HepG2 (cell line): ENCODE data around the gene TMCO6. TPM values are rescaled to one million over a fixed set of nuclear protein-coding genes. Genes with fewer than 3 reads are reported as not detected.

Source experiments
- ASH2L ChIP-seq: fragments of 300-600, 200-600 bp; sonication (generic); IDR thresholded peaks from 2 replicates; pipeline ENCODE4 v1.7.0; 2017; ENCODE audit warnings: low read depth, mild to moderate bottlenecking, moderate library complexity, mixed read lengths, low read length; ENCODE audit not compliant: insufficient read length
- BCL6 ChIP-seq: IDR thresholded peaks from 2 replicates; pipeline ENCODE4 v1.6.1; 2016; ENCODE audit warnings: missing genetic modification reagents, missing compliant biosample characterization
- CREM ChIP-seq, 2 experiments: sonication (generic) in 1 of 2; formaldehyde crosslinking in 1 of 2; IDR thresholded peaks; 2 replicates each; pipeline versions ENCODE4 v1.4.0 to v1.6.1; 2016 to 2020; ENCODE audit warnings: antibody characterized with exemption in 1 of 2, mild to moderate bottlenecking in 1 of 2, missing genetic modification reagents in 1 of 2
- FOXA1 ChIP-seq, 2 experiments: fragments of 450-650 bp in 1 of 2; sonication (generic) in 1 of 2; formaldehyde crosslinking in 1 of 2; IDR thresholded peaks; 2 replicates each; pipeline versions ENCODE4 v1.4.0 to v1.6.1; 2016 to 2020; ENCODE audit warnings: missing genetic modification reagents in 1 of 2
- HBP1 ChIP-seq: IDR thresholded peaks from 2 replicates; pipeline ENCODE4 v1.6.1; 2016; ENCODE audit warnings: low read depth, control low read depth
- MED13 ChIP-seq: sonication (generic); formaldehyde crosslinking; IDR thresholded peaks from 2 replicates; pipeline ENCODE4 v1.5.0; 2020; ENCODE audit warnings: missing genetic modification reagents
- MYNN ChIP-seq: sonication (generic); formaldehyde crosslinking; IDR thresholded peaks from 2 replicates; pipeline ENCODE4 v1.4.0; 2020; ENCODE audit warnings: mild to moderate bottlenecking, low read depth, missing genetic modification reagents
- SNAPC2 ChIP-seq: sonication (generic); formaldehyde crosslinking; IDR thresholded peaks from 2 replicates; pipeline ENCODE4 v1.8.1; 2022; ENCODE audit warnings: mild to moderate bottlenecking, missing genetic modification reagents
- TFDP2 ChIP-seq: sonication (generic); formaldehyde crosslinking; IDR thresholded peaks from 2 replicates; pipeline ENCODE4 v1.4.0; 2020; ENCODE audit warnings: missing genetic modification reagents
- TRIM24 ChIP-seq: sonication (generic); formaldehyde crosslinking; IDR thresholded peaks from 2 replicates; pipeline ENCODE4 v1.8.0; 2022; ENCODE audit warnings: mild to moderate bottlenecking, missing genetic modification reagents
- WIZ ChIP-seq: sonication (generic); formaldehyde crosslinking; IDR thresholded peaks from 2 replicates; pipeline ENCODE4 v1.5.1; 2020; ENCODE audit warnings: mild to moderate bottlenecking, missing genetic modification reagents
- ZMAT5 ChIP-seq: sonication (generic); formaldehyde crosslinking; IDR thresholded peaks from 2 replicates; pipeline ENCODE4 v1.5.0; 2020; ENCODE audit warnings: mild to moderate bottlenecking, low read depth, missing genetic modification reagents, borderline replicate concordance
- ZNF639 ChIP-seq: conservative IDR thresholded peaks from 2 replicates; pipeline ENCODE4 v1.6.1; 2018; ENCODE audit warnings: missing genetic modification reagents
- ZNF816 ChIP-seq: sonication (generic); formaldehyde crosslinking; IDR thresholded peaks from 2 replicates; pipeline ENCODE4 v1.8.0; 2022; ENCODE audit warnings: missing genetic modification reagents, mild to moderate bottlenecking, borderline replicate concordance
- ZZZ3 ChIP-seq: sonication (generic); formaldehyde crosslinking; IDR thresholded peaks from 2 replicates; pipeline ENCODE4 v1.4.0; 2020; ENCODE audit warnings: missing genetic modification reagents, mild to moderate bottlenecking, borderline replicate concordance
- polyA plus RNA-seq, 8 experiments: library from polyadenylated mRNA; depleted of rRNA in 3 of 8; stranded (reverse) in 7 of 8; unstranded in 1 of 8; fragments of >200 nt; fragmentation: Illumina TruSeq in 4 of 8; extraction: Trizol in 4 of 8; gene quantifications; 2 replicates each; pipeline versions ENCODE4 v1.2.1 to v1.2.3, GENCODE V29; 2011 to 2016; ENCODE audit warnings: low read depth in 4 of 8, missing spikeins in 1 of 8, mixed read lengths in 1 of 8; ENCODE audit not compliant: insufficient read depth in 1 of 8
- total RNA-seq, 5 experiments: library from RNA; depleted of rRNA; stranded (reverse); fragments of >200 nt; fragmentation: Illumina TruSeq; extraction: Trizol; gene quantifications; 2 replicates each; pipeline ENCODE4 v1.2.3, GENCODE V29; 2016; ENCODE audit warnings: low read depth in 1 of 5
- TF ChIP-seq, protein P1 (sequence below): sonication (generic); formaldehyde crosslinking; IDR thresholded peaks from 2 replicates; pipeline ENCODE4 v1.5.0; 2020; ENCODE audit warnings: missing genetic modification reagents
- TF ChIP-seq, protein P2 (sequence below): sonication (generic); formaldehyde crosslinking; IDR thresholded peaks from 2 replicates; pipeline ENCODE4 v1.4.0; 2020; ENCODE audit warnings: missing genetic modification reagents
- TF ChIP-seq, protein P3 (sequence below): sonication (generic); formaldehyde crosslinking; IDR thresholded peaks from 2 replicates; pipeline ENCODE4 v1.9.0; 2022; ENCODE audit warnings: low read depth, missing genetic modification reagents

TMCO6 gene
- total and polyA plus RNA-seq, 2 of the 13 experiments (the other 11 are each of a cell fraction or from before 2014, with no cell fraction given), result 16.6 to 28.2 TPM

DNA sequence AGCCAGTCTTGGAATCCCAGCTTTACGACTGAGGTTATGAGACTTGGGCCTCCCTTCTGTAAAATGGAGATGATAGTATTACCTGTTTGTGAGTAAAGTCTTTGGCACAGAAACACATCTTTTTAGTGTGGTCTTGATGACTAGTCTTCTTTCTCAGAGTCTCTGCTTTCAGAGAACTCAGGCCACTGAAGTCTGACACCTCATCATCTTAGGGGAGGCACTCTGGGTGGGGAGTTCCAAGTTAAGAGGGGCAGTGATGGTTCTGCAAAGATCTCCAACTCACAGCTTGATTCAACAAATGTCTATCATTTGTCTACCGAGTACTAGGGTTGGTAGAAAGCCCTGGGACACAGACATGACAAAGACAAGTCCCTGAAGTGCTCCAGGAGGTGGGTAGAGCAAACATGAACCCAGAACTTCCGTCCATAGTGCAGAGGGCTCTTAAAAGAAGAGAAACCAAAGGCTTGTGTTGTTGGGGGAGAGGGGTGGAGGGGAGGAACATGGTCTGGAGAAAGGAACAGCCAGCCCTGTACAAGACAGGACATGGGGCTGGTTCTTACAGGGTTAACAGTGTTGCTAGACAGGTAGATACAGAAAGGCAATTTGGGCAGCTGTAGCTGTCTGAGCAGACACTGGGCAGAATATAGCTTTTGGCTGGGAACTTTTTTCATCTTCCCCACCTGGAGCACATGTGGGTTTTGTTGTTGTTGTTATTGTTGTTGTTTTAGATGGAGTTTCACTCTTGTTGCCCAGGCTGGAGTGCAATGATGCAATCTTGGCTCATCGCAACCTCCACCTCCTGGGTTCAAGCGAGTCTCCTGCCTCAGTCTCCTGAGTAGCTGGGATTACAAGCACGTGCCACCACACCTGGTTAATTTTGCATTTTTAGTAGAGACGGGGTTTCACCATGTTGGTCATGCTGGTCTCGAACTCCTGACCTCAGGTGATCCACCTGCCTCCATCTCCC, 3.7 kb upstream of the TMCO6 start (continued):
- TF ChIP-seq WIZ (CRISPR knock-in tag), result no peak
- no peak for TF ChIP-seq ASH2L
- TF ChIP-seq BCL6, result peak; percentile 59
- TF ChIP-seq TFDP2, result no peak
- TF ChIP-seq TRIM24, result no peak
- TF ChIP-seq ZNF639 (CRISPR knock-in tag), result no peak
- TF ChIP-seq, protein P1, sequence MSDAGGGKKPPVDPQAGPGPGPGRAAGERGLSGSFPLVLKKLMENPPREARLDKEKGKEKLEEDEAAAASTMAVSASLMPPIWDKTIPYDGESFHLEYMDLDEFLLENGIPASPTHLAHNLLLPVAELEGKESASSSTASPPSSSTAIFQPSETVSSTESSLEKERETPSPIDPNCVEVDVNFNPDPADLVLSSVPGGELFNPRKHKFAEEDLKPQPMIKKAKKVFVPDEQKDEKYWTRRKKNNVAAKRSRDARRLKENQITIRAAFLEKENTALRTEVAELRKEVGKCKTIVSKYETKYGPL, result no peak
- no peak for TF ChIP-seq ZMAT5 (CRISPR knock-in tag)
- TF ChIP-seq MED13 (CRISPR knock-in tag), result 0 out of 2 replicates have a peak, but pooled peaks have one; percentile 36
- no peak for TF ChIP-seq FOXA1 (IDR thresholded peaks at IDR 0.05)
- TF ChIP-seq FOXA1 (CRISPR knock-in tag; IDR thresholded peaks at IDR 0.05), result peak; percentile 16; the same call in 1 of the 2 replicates
- TF ChIP-seq, protein P2, sequence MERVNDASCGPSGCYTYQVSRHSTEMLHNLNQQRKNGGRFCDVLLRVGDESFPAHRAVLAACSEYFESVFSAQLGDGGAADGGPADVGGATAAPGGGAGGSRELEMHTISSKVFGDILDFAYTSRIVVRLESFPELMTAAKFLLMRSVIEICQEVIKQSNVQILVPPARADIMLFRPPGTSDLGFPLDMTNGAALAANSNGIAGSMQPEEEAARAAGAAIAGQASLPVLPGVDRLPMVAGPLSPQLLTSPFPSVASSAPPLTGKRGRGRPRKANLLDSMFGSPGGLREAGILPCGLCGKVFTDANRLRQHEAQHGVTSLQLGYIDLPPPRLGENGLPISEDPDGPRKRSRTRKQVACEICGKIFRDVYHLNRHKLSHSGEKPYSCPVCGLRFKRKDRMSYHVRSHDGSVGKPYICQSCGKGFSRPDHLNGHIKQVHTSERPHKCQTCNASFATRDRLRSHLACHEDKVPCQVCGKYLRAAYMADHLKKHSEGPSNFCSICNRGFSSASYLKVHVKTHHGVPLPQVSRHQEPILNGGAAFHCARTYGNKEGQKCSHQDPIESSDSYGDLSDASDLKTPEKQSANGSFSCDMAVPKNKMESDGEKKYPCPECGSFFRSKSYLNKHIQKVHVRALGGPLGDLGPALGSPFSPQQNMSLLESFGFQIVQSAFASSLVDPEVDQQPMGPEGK (CRISPR knock-in tag), result peak; percentile 42; the same call in 1 of the 2 replicates
- no peak for TF ChIP-seq MYNN
- no peak for TF ChIP-seq HBP1 (CRISPR knock-in tag)
- TF ChIP-seq CREM (IDR thresholded peaks at IDR 0.05), result peak; percentile 53; the same call in 1 of the 2 replicates
- TF ChIP-seq CREM (CRISPR knock-in tag; IDR thresholded peaks at IDR 0.05), result no peak
- TF ChIP-seq, protein P3, sequence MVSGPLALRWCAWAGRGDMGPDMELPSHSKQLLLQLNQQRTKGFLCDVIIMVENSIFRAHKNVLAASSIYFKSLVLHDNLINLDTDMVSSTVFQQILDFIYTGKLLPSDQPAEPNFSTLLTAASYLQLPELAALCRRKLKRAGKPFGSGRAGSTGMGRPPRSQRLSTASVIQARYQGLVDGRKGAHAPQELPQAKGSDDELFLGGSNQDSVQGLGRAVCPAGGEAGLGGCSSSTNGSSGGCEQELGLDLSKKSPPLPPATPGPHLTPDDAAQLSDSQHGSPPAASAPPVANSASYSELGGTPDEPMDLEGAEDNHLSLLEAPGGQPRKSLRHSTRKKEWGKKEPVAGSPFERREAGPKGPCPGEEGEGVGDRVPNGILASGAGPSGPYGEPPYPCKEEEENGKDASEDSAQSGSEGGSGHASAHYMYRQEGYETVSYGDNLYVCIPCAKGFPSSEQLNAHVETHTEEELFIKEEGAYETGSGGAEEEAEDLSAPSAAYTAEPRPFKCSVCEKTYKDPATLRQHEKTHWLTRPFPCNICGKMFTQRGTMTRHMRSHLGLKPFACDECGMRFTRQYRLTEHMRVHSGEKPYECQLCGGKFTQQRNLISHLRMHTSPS (CRISPR knock-in tag), result peak; percentile 56; the same call in 1 of the 2 replicates
- TF ChIP-seq ZNF816 (CRISPR knock-in tag), result no peak
- TF ChIP-seq SNAPC2 (CRISPR knock-in tag), result no peak
- TF ChIP-seq ZZZ3 (CRISPR knock-in tag), result no peak
